GM21723 (cell line): ENCODE measurements around the gene LLGL1.
"Not testable (repeated sequence)": the region's sequence is repeated elsewhere in the genome, so short reads cannot be mapped to it uniquely, and the experiment has no call there.

ENCODE experiments used
- ATAC-seq: cut with Tn5 transposase; IDR thresholded peaks from one replicate; pipeline ENCODE4 v1.9.1; 2021; ENCODE audit warnings: mild to moderate bottlenecking, moderate library complexity; ENCODE audit not compliant: unreplicated experiment

Gene LLGL1

DNA sequence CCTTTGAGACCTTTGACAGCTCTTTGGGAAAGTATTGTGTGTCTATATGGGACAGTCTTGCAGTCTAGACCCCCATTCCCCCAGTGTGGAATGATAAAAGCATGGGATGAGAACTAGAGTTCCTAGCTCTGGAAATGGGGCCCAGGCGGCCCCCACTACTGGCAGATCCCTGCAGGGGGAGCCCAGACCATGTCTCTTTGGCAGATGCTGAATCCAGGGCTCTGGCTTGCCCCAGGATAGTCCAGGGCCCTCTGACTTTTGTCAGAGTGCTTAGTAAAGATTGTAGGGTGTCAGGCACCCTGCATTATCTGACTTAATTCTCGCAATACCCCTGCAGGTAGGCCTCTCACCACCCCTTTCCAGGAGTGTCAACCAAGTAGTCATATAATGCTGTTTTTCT, 33.5 kb upstream of the LLGL1 start:
- no peak for ATAC-seq

DNA sequence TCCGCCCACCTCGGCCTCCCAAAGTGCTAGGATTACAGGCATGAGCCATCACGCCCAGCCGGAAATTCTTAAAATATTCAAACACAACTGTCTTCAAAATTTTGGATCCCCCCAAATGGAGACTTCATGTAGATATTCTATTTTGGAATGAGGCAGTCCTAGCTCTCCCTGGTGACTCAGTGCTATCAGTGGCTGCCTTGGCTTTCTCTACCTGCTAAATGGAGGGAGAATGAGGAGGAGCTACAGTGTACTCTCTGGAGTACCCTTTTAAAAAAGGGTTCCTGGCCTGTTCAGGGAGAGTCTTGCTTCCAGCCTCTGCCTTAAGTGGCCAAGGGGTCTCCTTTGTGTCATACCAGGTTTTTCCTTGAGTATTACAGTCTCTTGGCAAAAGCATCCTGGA, 31.0 kb upstream of the LLGL1 start:
- no peak for ATAC-seq

DNA sequence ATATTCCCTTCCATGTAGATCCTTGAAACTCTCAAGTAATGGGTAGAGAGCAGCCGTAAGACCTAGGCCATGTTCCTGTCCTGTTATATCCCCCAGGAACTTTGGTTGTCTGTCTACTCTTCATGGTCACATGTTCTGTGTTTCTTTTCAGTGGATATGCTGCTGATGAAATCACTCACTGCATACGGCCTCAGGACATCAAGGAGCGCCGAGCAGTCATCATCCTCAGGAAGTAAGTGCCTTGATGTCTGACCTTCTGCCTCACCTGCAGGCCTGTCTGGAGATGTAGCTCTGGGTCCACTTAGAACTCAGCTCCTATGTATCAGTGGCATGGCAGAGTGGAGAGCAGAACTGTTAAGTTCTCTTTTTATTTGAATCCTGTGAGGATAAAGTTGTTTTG, 30.6 kb upstream of the LLGL1 start:
- no peak for ATAC-seq

DNA sequence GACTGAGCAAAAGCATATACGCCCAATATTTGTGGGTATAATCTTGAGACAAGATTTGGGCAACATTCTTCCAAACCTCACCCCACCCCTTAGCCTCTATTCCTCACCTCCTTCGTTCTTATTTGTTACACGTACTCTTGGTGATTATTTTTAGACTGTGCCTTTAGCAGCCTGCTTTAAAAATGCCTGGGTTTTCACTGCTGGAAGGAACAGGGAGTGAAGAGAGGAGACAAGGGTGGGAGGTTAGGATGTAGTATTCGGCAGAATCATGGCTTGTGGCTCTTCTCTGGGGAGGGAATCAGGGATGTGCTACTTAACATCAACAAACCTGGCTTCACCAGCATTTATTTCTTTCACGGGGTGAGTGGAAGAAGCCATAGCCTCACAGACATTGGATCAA, 30.2 kb upstream of the LLGL1 start:
- ATAC-seq = no peak

DNA sequence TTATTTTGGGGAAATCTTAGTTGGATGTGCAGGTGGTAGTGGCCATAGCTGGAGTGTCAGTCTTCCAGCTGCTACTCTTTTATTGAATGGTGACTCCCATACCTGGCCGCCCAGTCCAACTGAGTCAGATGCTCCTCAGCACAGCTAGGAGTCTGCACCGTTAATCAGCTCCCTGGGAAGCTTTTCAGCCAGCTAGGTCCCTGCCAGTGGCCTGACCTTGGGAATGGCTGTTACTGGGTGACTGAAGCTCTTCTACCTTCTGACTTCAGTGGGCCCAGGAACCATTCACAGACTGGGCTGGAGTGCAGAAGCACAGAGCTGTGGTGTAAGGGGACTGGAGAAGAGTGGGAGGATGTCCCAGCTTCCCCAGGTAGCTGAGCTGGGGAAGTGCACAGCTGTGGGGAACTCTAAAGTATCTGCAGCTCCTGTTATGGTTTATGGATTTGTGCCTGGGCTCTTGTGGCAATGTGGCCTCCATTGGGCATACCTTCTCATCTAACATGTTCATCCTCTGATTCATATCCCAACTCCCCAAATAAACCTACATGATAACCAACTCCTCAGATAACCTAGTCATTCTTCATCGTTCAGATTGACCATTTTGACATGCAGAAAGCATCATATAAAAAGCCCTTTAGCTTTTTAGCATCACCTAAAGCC, 27.8 kb upstream of the LLGL1 start:
- no peak for ATAC-seq

DNA sequence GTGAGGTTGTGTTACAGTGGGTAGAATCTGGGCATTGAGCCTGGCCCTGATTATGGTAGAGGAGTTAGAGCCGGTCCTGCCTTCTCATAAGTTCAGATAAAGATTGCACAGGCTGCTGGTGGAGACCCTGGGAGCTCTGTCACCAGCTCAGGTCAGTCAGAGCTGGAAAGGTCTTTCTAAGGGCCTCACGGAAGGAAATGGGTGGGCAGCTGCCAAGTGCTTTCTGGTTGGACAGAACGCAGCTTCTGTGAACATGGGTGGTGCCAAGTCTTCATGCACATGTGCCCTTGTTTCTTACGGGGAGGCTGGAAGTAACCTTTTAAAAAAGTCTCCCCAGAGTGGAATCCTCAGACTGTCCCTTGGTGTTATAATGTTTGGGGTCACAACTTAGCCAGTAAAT, 26.9 kb upstream of the LLGL1 start:
- ATAC-seq = no peak

DNA sequence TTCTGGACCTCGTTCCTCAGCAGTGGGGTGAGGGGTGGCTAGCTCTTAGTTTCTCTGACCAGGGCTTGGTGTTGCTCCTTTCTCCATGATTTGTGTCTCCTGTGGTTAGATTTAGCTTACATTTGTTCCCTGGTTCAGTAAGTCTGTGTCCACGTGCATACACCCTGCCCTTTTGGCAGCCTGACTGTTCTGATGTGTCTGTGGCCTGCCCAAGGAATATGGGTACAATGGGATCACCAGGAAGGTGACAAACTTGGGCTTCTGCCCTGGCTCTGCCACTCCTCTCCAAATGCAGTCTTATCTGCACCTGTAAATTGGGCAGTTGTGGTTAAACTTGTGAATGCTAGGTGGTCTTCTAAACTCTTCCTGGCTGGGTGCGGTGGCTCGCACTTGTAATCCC, 24.3 kb upstream of the LLGL1 start:
- no peak for ATAC-seq

DNA sequence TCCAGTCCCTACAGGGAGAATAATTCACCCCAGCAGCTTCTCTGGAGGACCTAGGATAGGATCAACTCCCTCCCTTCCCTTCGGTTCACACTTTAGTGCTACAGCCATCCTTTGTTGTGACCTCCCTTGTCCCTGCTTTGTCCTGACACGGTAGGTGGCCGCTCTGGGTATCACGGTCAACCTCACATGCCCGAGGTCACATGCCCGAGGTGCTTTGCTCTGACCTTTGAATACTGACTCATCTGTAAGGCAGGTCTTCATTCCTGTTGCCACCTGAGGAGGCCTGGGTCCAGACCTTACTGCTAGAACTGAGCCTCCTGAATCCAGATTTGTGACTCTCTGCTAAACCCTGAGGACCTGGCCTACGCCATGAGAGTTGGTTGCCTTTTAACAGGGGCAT, 22.1 kb upstream of the LLGL1 start:
- no peak for ATAC-seq

DNA sequence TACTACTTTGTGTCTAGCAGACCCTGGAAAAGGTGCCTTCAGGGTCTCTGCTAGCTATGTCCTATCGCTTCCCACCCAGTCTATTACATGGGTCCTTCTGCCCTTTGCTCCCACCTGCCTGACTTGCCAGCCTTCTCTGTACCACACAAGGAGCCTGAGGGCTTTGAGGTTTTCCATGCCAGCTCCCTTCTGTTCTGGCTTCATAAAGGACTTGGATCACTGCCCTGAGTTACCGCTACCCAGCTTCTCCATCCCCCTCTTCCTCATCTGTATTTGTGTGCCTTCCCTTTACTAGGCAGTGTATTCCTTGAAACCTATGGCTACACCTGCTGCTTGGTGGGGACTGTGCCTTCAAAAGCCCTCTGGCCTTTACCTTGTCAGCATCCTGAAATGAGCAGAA, 19.6 kb upstream of the LLGL1 start:
- ATAC-seq = no peak

DNA sequence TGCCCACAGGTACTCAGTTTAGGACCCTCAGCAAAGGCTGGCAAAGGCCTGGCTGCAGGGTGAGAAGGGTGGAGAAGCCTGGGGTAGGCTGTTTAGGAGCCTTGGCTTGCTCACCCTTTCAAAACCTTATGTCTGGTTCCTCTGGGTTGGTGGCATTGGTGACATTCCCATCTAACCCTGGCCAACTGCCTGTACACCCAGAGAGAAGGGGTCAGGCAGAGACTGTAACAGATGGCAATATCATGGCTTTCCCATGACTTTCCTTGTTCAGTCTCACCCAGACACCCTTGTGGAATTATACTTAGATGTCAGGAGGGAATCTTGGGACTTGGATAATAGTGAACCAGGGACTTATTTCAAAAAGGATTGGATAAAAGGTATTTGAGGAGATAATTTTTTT, 18.5 kb upstream of the LLGL1 start:
- no peak for ATAC-seq

DNA sequence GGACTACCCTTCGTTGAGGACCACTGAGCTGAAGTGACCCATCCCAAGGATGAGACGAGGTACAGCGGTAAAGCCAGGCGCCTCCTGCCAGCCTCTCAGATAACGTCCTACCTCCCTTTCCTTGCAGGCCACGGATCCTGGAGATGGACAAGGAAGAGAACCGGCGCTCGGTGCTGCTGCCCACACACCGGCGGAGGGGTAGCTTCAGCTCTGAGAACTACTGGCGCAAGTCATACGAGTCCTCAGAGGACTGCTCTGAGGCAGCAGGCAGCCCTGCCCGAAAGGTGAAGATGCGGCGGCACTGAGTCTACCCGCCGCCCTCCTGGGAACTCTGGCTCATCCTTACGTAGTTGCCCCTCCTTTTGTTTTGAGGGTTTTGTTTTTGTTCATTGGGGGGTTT, 17.3 kb upstream of the LLGL1 start:
- no peak for ATAC-seq

DNA sequence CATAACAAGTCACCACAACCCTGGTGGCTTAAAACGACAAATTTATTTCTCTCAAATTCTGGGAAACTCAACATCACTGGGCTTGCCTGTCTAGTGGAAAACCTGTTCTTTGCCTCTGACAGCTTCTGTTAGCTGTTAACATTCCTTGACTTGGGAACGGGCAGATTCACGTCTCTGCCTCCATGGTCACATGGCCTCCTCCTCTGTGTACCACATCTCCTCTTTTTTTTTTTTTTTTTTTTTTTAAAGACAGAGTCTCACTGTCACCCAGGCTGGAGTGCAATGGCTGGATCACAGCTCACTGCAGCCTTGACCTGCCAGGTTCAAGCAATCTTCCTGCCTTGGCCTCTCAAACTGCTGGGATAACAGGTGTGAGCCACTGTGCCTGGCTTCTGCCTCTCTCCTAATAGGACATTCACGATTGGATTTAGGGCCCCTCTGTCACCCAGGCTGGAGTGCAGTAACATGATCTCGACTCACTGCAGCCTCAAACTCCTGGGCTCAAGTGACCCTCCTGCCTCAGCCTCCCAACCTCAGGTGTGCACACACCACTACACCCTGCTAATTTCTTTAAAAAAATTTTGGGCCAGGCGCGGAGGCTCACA, 11.7 kb upstream of the LLGL1 start:
- ATAC-seq = no peak

DNA sequence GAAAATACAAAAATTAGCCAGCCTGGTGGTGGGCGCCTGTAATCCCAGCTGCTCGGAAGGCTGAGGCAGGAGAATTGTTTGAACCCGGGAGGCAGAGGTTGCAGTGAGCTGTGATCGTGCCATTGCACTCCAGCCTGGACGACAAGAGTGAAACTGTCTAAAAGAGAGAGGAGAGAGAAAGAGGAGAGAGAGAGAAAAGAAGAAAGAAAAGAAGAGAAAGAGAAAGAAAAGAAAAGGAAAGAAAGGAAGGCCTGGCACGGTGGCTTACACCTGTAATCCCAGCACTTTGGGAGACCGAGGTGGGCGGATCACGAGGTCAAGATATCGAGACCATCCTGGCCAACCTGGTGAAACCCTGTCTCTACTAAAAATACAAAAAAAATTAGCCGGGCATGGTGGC, 8.5 kb upstream of the LLGL1 start:
- not testable (repeated sequence) for ATAC-seq

DNA sequence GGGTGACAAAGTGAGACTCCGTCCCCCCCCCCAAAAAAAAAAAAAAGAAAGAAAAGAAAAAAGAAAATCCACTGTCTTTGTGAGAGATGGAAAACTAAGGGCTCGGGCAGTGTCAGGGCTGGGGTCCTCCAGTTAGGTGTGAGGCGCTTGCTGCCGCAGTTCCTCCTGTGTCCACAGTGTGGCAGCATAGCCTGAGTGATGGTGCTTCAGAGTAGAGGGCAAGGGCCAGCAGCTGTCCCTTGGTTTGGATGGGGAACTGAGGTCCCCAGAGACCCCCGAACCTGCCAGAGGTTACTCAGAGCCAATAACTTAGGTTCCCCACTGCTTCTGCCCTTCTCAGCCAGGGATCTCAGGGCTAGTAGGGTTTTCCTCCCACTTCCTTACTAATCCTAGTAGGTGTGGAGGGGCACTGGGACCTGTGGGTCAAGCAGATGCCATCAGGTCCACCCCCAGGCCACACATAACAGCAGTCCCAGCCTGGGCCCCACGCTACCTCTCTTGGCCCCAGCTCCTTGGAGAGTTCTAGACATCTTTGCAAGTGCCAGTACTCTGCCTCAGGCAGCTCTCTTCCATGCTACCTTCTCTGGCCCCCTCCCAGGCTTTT, 7.9 kb upstream of the LLGL1 start:
- ATAC-seq = no peak

DNA sequence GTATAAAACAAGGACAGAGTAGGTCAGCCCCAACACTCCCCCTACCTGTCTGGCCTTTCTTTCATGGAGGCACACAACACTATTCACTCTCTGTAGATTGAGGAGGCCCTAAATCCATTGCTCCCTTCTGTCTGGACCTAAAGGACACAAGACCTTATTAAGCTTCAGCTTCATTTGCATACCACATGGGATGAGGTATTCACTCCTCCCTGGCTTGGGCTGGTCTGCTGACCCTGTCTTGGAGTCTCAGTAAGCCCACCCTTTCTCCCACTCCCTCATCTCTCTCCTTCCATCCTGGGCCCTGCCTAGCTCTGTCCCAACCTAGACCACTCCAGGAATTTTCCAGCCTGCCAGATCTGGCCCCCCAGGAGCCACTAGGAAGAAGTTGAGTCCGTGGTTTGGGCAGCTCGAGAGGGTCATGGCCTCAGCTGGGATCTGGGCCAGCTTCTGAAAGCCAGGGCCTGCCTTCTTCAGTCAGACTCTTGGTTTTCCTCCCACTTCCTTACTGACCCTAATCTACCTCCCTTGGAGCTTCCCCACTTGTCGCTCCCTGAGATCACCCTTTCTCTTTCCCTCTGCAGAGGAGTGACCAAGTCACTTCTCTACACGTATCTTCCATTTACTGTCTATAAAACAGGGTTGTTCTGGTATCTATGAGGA, 6.5 kb upstream of the LLGL1 start:
- no peak for ATAC-seq

DNA sequence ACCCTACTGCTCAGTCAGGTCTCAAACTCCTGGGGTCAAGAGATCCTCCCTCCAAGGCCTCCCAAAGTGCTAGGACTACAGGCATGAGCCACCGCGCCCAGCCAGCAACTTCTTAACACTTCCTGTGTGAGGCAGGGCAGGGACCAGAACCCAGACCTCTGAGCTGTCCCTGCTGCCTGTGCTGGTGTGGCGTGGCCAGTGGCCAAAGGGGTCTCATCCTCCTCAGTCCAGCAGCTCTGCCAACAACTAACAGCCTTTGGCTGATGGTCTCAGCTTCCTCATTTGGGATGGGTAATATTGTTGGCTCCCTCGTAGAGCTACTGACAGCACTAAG, 1.4 kb upstream of the LLGL1 start:
- ATAC-seq = no peak

DNA sequence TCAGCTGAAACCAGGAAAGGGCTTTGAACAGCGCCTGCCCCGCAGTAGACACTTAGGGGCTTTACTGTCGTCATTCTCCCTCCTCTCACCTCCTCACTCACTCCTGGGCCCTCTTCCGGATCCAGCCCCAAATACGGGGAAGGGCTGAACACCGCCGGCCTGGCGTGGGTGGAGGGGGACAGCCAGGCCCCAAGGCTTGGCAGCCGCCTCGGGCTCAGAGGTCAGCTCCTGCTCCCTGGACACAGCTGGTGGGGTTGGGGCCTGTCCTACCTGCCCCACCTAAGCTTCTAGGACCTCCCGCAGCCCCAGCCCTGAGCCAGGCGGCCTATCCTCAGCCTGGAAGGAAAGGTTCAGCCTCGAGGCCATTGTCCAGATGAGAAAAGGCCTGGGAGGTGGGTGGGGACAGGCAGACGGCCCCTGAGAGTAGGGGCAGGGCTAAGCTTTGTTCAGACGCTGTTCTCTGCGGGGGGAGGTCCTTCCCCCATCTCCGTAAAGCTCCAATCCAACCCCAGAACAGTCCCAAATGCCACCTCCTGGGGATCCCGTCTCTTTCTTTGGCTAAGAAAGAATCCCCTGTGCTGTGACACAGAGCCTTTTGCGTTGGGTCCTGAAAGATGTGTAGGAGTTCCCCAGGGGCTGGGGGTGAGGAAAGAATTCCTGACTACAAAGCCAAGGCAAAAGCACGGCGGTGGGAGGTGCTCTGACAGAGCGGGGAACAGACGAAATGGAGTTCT, 881 bp upstream of the LLGL1 start:
- ATAC-seq = no peak

DNA sequence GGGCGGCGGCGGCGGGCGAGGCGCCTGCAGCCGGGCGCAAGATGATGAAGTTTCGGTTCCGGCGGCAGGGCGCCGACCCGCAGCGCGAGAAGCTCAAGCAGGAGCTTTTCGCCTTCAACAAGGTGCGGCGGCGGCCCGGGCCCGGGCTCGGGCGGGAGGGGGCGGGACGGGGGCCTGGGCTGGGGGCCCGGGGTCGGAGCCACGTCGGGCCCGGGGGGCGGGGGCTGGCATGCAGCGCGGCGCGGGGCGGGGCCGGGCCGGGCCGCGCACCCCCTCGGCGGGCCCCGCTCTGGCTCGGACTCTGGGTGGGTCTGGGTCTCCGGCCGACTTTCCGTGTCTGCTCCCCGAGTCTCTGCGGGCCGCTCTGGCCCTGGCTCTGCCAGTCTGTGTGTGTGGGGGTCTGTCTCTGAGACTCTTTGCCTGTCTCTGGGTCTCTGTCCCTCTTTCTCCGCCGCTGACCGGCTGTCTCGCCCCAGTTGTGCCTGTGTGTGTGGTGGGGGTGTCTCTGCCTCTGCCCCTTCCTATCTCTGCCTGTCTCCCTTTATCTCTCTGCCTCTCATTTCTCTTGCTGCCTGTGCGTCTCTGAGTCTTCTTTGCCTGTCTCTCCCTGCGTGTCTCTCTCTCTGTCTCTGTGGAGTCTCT, 328 bp downstream of the LLGL1 start:
- peak; percentile 14 for ATAC-seq

DNA sequence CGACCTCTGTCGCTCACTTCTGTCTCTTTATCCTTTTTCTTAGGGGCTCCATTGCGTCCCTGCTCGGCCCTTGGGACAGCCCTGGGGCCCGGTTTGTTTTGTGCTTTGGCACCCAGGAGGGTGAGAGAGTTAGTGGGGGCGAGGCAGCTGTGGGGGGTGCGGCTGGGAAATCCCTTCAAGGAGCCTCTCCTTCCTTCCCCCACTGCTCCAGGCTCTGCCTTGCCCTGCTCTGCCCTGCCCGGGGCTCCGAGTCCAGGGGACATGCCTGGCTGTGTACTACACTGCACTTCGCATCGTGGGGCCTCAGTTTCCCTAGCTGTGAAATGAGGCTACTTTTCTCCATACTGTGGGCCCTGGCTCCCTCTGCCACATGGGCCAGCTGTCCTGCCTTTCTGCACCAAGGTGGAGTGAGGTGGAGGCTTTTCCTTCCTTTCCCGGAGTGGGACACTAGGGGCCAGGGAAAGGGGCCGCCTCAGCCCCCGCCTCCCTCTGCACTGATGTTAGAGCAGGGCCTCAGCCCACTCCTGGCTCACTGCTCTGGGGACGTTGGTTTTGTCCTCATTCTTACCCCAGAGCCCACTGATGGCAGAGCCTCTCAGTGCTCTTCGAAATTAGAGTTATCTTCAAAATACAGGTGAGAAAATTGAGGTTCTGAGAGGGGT, 980 bp downstream of the LLGL1 start:
- no peak for ATAC-seq

DNA sequence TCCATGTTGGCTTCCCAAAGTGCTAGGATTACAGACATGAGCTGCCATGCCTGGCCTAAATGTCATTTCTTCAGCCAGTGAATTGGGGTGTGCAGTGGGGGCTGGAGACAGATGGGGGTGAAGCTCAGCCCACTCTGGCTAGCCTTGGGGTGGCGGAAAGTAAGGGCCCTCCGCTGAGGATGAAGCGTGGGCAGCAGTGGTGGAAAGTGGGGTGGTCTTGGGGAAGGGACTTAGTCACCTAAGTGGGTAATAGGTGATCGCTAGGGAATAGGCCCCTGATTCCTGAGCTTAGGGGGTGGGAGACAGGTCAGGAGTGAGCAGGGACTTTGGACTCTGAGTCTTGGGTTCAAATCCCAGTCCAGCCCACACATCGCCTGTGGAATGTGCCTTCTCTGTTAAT, 2.2 kb downstream of the LLGL1 start:
- no peak for ATAC-seq
